ENCODE measurements around the gene MPZL1. TPM values are rescaled to one million over a fixed set of nuclear protein-coding genes. Genes with fewer than 3 reads are reported as not detected.
A peak's percentile ranks its signal among the peaks of the same experiment; 100 is the strongest.

The MPZL1 gene
- total RNA-seq, 1 experiment from 2014 or later: 110 TPM

- DNase-seq (ENCODE audit: low read depth): no peak
Observed at GRCh38 chr1:167749741-167750140, 28.0 kb downstream of the MPZL1 start.

- no peak for DNase-seq (ENCODE audit: low read depth)
Observed at GRCh38 chr1:167750641-167751040, 28.9 kb downstream of the MPZL1 start.

GRCh38 chr1:167751676-167752075 is 29.9 kb downstream of the MPZL1 start:
- DNase-seq (ENCODE audit: low read depth): no peak

GRCh38 chr1:167752219-167752985 is 30.6 kb downstream of the MPZL1 start:
- DNase-seq (ENCODE audit: low read depth): peak; percentile 30

GRCh38 chr1:167755654-167756053 is 33.9 kb downstream of the MPZL1 start:
- DNase-seq (ENCODE audit: low read depth): no peak

- no peak for DNase-seq (ENCODE audit: low read depth)
Observed at GRCh38 chr1:167756730-167757405, 35.1 kb downstream of the MPZL1 start.

GRCh38 chr1:167757433-167758309 is 35.9 kb downstream of the MPZL1 start:
- DNase-seq (ENCODE audit: low read depth): no peak

GRCh38 chr1:167761400-167761799 is 39.6 kb downstream of the MPZL1 start:
- DNase-seq (ENCODE audit: low read depth): no peak

GRCh38 chr1:167762061-167762746 is 40.4 kb downstream of the MPZL1 start:
- no peak for DNase-seq (ENCODE audit: low read depth)

- peak; percentile 25 for DNase-seq (ENCODE audit: low read depth)
Observed at GRCh38 chr1:167763525-167764220, 41.9 kb downstream of the MPZL1 start.

- DNase-seq (ENCODE audit: low read depth): no peak
Observed at GRCh38 chr1:167764458-167765330, 42.9 kb downstream of the MPZL1 start.

GRCh38 chr1:167765496-167765895 is 43.7 kb downstream of the MPZL1 start:
- DNase-seq (ENCODE audit: low read depth): no peak

GRCh38 chr1:167766538-167766937 is 44.8 kb downstream of the MPZL1 start:
- DNase-seq (ENCODE audit: low read depth): no peak

- no peak for DNase-seq (ENCODE audit: low read depth)
Observed at GRCh38 chr1:167767761-167768160, 46.0 kb downstream of the MPZL1 start.

- DNase-seq (ENCODE audit: low read depth): no peak
Observed at GRCh38 chr1:167770127-167770526, 48.3 kb downstream of the MPZL1 start.

- no peak for DNase-seq (ENCODE audit: low read depth)
Observed at GRCh38 chr1:167772436-167772835, 50.7 kb downstream of the MPZL1 start.

GRCh38 chr1:167773516-167773915 is 51.7 kb downstream of the MPZL1 start:
- DNase-seq (ENCODE audit: low read depth): no peak

- peak; percentile 36 for DNase-seq (ENCODE audit: low read depth)
Observed at GRCh38 chr1:167774710-167775109, 52.9 kb downstream of the MPZL1 start.

- peak; percentile 70 for DNase-seq (ENCODE audit: low read depth)
Observed at GRCh38 chr1:167775178-167775577, 53.4 kb downstream of the MPZL1 start.

GRCh38 chr1:167776151-167776550 is 54.4 kb downstream of the MPZL1 start:
- DNase-seq (ENCODE audit: low read depth): peak; percentile 73

All from M059J (cell line).